ENCODE results near the gene IPO11. TPM values are rescaled to one million over a fixed set of nuclear protein-coding genes. Genes with fewer than 3 reads are reported as not detected.

Gene IPO11
- total and polyA plus RNA-seq, 2 experiments from 2014 or later = 18.7 to 64.7 TPM

- H4K20me1 ChIP-seq (replicated peaks; ENCODE audit: insufficient read depth) = no peaks in the 10 kb centered on the region
- no peak overlapping the region for H3K4me2 ChIP-seq
- H3K9me2 ChIP-seq (ENCODE audit: insufficient read depth) = no peaks in the 10 kb centered on the region
- H2AFZ ChIP-seq = no peak overlapping the region
- ATAC-seq (no peak), DNase-seq (ENCODE audit: low spot score) (no peak)
- Mint-ChIP-seq H3K9me3 (no peaks in the 10 kb centered on the region), H3K27me3 (ENCODE audit: insufficient read depth, low read depth, poor library complexity) (peaks cover 2% of the 10 kb centered on the region), H3K27ac (no peak overlapping the region), H3K4me1 (no peaks in the 10 kb centered on the region), H3K36me3 (ENCODE audit: low read depth) (peaks cover 30% of the 10 kb centered on the region; the same call in 2 of the 3 replicates), H3K4me3 (no peak overlapping the region)
- no peaks in the 10 kb centered on the region for H3F3A ChIP-seq (replicated peaks; ENCODE audit: low read depth)
- H3K4me1 ChIP-seq (ENCODE audit: insufficient read depth) = no peaks in the 10 kb centered on the region
- no peaks in the 10 kb centered on the region for H3K27me3 ChIP-seq (ENCODE audit: insufficient read depth)
- H3K36me3 ChIP-seq (ENCODE audit: insufficient read depth) = no peaks in the 10 kb centered on the region; the same call in 1 of the 2 replicates
- H3K4me3 ChIP-seq = no peak overlapping the region
- no peaks in the 10 kb centered on the region for H3K79me2 ChIP-seq (replicated peaks; ENCODE audit: insufficient read depth)
- H3K27ac ChIP-seq (ENCODE audit: low read depth) = no peak overlapping the region
- TF ChIP-seq NANOG (IDR thresholded peaks at IDR 0.05; ENCODE audit: borderline replicate concordance) (no peak), JUNB (IDR thresholded peaks at IDR 0.05; ENCODE audit: unreplicated experiment) (no peak), CTCF (conservative IDR thresholded peaks at IDR 0.05; ENCODE audit: low read depth in 2 of 2) (no peak), ZNF114 (CRISPR knock-in tag; IDR thresholded peaks at IDR 0.05) (no peak), POLR2AphosphoS5 (IDR thresholded peaks at IDR 0.05; ENCODE audit: low read depth) (no peak), STAT1 (IDR thresholded peaks at IDR 0.05; ENCODE audit: unreplicated experiment) (no peak), ETS1 (IDR thresholded peaks at IDR 0.05) (no peak)
These were observed 76.9 kb downstream of the IPO11 start for GRCh38 chr5:62489471-62489870.

- H3K4me1 Mint-ChIP-seq = peaks cover 14% of the 10 kb centered on the region
- no peaks in the 10 kb centered on the region for H4K20me1 ChIP-seq (replicated peaks; ENCODE audit: insufficient read depth)
- DNase-seq (ENCODE audit: low spot score) (no peak), ATAC-seq (no peak)
- no peaks in the 10 kb centered on the region for H3K27me3 Mint-ChIP-seq (ENCODE audit: insufficient read depth, low read depth, poor library complexity)
- no peaks in the 10 kb centered on the region for H3K27me3 ChIP-seq (ENCODE audit: insufficient read depth)
- no peaks in the 10 kb centered on the region for H3K79me2 ChIP-seq (replicated peaks; ENCODE audit: insufficient read depth)
- peaks cover 6% of the 10 kb centered on the region; the same call in 1 of the 2 replicates for H3K4me1 ChIP-seq (ENCODE audit: insufficient read depth)
- no peaks in the 10 kb centered on the region for H3K9me2 ChIP-seq (ENCODE audit: insufficient read depth)
- no peak for TF ChIP-seq STAT1 (IDR thresholded peaks at IDR 0.05; ENCODE audit: unreplicated experiment)
- no peaks in the 10 kb centered on the region for H3F3A ChIP-seq (replicated peaks; ENCODE audit: low read depth)
- no peaks in the 10 kb centered on the region for H3K9me3 Mint-ChIP-seq
- 0 out of 2 replicates have a peak overlapping the region, but pooled peaks have one; percentile 6 for H3K27ac ChIP-seq (ENCODE audit: low read depth)
- H2AFZ ChIP-seq = no peak overlapping the region
- peaks cover 25% of the 10 kb centered on the region; the same call in 2 of the 3 replicates for H3K36me3 Mint-ChIP-seq (ENCODE audit: low read depth)
- H3K36me3 ChIP-seq (ENCODE audit: insufficient read depth) = peaks cover 7% of the 10 kb centered on the region
- H3K4me3 Mint-ChIP-seq = no peak overlapping the region
- H3K4me2 ChIP-seq = no peak overlapping the region
- H3K27ac Mint-ChIP-seq = peak overlapping the region; percentile 40
- H3K4me3 ChIP-seq = no peak overlapping the region
These were observed 82.2 kb downstream of the IPO11 start for GRCh38 chr5:62494772-62495171.

GRCh38 chr5:62496876-62497275 lies 84.3 kb downstream of the IPO11 start:
- no peaks in the 10 kb centered on the region for H3F3A ChIP-seq (replicated peaks; ENCODE audit: low read depth)
- peak; percentile 83 for ATAC-seq
- no peak overlapping the region for H2AFZ ChIP-seq
- H3K36me3 Mint-ChIP-seq (ENCODE audit: low read depth) = peaks cover 19% of the 10 kb centered on the region; the same call in 2 of the 3 replicates
- no peak overlapping the region for H3K4me3 Mint-ChIP-seq
- no peaks in the 10 kb centered on the region for H3K9me2 ChIP-seq (ENCODE audit: insufficient read depth)
- no peaks in the 10 kb centered on the region for H4K20me1 ChIP-seq (replicated peaks; ENCODE audit: insufficient read depth)
- H3K4me1 ChIP-seq (ENCODE audit: insufficient read depth) = peaks cover 6% of the 10 kb centered on the region
- H3K27me3 ChIP-seq (ENCODE audit: insufficient read depth) = no peaks in the 10 kb centered on the region
- no peaks in the 10 kb centered on the region for H3K27me3 Mint-ChIP-seq (ENCODE audit: insufficient read depth, low read depth, poor library complexity)
- no peaks in the 10 kb centered on the region for H3K9me3 Mint-ChIP-seq
- peaks cover 14% of the 10 kb centered on the region for H3K4me1 Mint-ChIP-seq
- H3K4me3 ChIP-seq = no peak overlapping the region
- no peaks in the 10 kb centered on the region for H3K79me2 ChIP-seq (replicated peaks; ENCODE audit: insufficient read depth)
- H3K27ac ChIP-seq (ENCODE audit: low read depth) = no peak overlapping the region
- peaks cover 7% of the 10 kb centered on the region for H3K36me3 ChIP-seq (ENCODE audit: insufficient read depth)
- peak overlapping the region; percentile 78 for H3K27ac Mint-ChIP-seq
- peak; percentile 69 for DNase-seq (ENCODE audit: low spot score)
- no peak overlapping the region for H3K4me2 ChIP-seq
- TF ChIP-seq EZH2phosphoT487 (IDR thresholded peaks at IDR 0.05; ENCODE audit: unreplicated experiment) = no peak
- no peak for TF ChIP-seq REST (IDR thresholded peaks at IDR 0.05; ENCODE audit: unreplicated experiment)
- TF ChIP-seq ZNF114 (CRISPR knock-in tag; IDR thresholded peaks at IDR 0.05) = no peak
- no peak for TF ChIP-seq JUNB (IDR thresholded peaks at IDR 0.05; ENCODE audit: unreplicated experiment)
- no peak for TF ChIP-seq ETS1 (IDR thresholded peaks at IDR 0.05)
- no peak for TF ChIP-seq CTCF (conservative IDR thresholded peaks at IDR 0.05; ENCODE audit: low read depth in 2 of 2)

Data from GM23338 (cell line).